Central memory CD4-positive, alpha-beta T cell (primary cell): ENCODE data around the gene PRKAG2.

Source experiments
- DNase-seq: peaks from one replicate; pipeline ENCODE4 v3.0.0; 2022

The PRKAG2 gene

GRCh38 chr7:151721694-151722093, 155.2 kb downstream of the PRKAG2 start:
- DNase-seq, result no peak

- DNase-seq, result no peak
Observed at GRCh38 chr7:151721236-151721635, 155.7 kb downstream of the PRKAG2 start.

- no peak for DNase-seq
Observed at GRCh38 chr7:151720280-151720679, 156.6 kb downstream of the PRKAG2 start.

GRCh38 chr7:151719897-151720242, 157.0 kb downstream of the PRKAG2 start:
- DNase-seq, result no peak

DNA sequence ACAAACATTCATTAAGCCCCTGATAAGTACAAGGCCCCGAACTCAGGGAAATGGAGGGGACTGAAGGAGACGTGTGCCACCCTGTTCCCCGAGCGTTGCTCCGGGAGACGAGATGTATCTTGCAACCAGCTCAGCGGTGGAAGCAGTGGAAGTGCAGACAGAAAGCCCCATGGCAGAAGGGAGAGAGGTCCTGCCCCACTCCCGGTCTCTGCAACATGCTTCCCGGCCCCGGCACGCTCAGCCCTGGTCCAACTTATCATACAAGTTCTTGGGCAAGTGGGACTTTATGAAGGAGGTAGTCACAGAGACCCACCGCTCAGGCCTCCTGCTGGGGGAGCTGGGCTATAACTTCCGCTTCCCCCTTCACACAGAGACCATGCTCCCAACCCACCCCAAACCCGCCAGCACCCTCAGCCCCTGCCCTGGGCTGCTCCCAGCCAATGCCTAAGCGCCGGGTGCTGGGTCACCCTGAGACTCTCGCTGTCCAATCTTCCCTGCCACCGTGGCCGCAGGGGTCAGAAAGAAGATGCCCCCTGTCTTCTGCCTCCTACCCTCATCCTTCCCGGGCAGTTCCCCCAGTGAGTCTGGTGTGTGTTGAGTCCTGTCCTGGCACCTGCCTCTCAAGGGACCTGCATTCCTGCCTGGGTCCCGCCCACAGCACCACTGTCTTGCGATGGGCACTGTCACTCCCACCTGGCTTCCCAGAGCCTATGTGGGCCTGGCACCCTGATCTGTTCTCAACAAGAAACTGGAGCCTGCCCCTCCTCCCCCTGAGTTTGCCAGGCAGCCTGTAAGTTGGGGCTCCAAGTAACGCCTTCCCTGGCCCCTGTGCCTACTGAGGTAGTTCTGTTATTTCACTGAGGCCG, 157.7 kb downstream of the PRKAG2 start:
- DNase-seq, result no peak

DNA sequence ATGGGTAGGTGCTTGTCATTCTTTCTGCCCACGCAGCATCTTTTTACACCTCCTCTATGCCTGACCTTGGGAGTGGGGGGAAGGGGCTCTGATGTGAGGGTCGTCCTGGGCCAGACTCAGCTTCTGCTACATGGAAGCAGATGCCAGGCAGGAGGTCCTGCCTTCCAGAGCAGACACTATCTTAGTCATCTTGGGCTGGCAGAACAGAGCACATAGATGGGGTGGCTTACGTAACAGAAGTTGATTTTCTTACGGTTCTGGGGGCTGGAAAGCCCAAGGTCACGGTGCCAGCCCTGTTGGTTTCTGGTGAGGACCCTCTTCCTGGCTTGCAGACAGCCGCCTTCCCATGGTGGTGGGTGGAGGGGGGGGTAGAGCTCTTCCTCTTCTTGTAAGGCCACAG, 159.0 kb downstream of the PRKAG2 start:
- DNase-seq, result no peak

DNA sequence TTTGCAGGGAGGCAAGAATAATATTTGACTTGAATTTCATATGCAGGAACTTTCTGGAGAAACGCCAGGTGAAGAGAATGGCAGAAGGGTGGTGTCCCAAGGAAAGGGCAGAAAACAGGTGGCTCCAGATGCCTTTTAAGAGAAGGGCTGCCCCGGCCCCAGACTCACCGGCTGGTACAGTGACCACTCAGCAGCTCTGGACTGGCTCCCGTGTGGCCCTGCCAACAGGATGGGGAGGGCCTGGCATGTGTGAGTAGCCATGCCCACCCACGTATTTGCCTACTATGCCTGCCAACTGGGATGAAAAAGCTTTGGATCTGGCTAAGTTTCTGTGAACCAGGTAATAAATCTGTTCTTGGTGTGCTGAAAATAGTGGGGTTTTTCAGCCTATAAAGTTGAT, 159.5 kb downstream of the PRKAG2 start:
- no peak for DNase-seq

- DNase-seq, result no peak
Observed at GRCh38 chr7:151716323-151716722, 160.6 kb downstream of the PRKAG2 start.

DNA sequence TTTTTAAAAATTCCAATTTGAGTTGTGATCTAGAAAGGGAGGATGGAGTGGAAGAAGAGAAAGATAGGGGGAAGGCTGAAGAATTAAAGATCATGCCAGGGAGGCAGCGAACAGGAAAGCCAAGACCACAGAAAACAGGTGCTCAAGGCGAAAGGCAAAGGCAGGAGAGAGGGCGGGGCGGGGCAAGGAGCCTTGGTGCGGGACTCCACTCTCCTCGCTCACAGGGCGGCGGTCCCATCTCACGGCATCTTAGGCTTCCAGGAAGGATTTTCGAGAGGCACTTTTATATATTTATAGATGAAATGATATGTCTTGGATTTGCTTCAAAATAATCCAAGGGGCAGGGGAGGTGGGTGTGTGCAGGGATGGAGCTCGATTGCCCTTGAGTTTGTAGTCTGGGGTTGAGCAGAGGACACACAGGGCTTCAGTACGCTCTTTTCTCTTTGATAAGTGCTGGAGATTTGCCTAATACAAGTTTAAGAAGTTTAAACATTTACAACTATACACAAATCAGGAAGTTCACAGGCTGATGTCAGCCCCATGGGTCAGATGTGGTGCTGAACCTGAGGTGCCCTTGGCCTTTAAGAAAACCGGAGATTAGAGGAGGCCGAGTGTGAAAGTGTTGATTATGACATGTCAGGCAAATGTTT, 161.1 kb downstream of the PRKAG2 start:
- DNase-seq, result no peak

DNA sequence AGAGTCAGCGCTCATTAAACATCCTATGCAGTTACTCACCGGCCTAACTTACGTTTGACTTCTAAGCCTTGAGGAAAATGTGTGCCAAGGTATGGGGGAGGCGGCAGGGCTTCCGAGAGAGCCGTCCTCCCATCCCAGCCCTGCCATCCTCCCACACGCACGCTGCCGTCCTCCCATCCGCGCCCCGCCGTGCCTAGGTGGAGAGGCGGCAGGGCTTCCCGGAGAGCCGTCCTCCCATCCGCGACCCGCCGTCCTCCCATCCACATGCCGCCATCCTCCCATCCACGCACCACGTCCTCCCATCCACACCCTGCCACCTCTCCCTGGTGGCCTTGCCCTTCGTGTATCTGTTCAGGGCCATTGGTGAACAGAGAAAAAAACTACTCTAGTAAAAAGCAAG, 162.7 kb downstream of the PRKAG2 start:
- no peak for DNase-seq

DNA sequence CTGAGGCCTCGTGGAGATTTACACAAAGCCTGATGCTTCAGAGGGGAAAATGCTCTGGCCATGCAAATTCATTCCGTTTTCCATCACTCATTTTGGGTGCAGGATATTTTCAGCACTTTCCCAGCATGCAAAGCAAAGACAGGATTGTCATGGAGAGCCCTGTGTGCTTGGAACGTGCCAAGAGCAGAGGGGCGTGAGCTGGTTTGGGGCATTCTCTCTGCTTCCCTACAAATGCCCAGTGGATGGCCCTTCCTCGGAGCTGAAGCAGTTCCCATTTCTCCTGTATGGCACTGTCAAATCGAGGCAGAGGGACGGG, 164.1 kb downstream of the PRKAG2 start:
- no peak for DNase-seq

- no peak for DNase-seq
Observed at GRCh38 chr7:151711906-151712809, 164.8 kb downstream of the PRKAG2 start.

- no peak for DNase-seq
Observed at GRCh38 chr7:151711435-151711872, 165.5 kb downstream of the PRKAG2 start.

DNA sequence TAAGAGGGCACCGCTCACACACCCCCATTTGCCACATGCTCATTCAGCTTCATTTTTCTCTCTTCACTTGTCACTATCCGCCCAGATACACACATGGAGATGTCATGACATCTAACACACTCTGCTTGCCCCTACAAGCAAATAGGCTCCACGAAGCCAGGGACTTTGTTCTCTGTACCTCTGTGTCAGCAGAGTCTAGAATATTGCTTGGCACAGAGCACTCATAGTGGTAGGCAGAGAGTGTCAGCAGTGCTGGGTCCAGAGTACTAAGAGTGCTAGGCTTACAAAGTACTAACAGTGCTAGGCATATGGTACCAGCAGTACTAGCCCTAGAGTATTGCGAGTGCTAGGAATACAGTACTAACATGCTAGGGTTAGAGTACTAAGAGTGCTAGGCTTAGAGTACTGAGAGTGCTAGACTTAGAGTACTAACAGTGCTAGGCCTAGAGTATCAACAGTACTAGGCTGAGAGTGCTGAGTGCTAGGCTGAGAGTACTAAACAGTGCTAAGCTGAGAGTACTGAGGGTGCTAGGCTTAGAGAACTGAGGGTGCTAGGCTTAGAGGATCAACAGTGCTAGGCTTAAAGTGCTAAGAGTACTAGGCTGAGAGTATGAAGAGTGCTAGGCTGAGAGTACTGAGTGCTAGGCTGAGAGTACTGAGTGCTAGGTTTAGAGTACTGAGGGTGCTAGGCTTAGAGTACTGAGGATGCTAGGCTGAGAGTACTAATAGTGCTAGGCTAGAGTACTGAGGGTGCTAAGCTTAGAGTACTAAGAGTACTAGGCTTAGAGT, 166.1 kb downstream of the PRKAG2 start:
- DNase-seq, result no peak

- DNase-seq, result no peak
Observed at GRCh38 chr7:151710121-151710640, 166.7 kb downstream of the PRKAG2 start.

DNA sequence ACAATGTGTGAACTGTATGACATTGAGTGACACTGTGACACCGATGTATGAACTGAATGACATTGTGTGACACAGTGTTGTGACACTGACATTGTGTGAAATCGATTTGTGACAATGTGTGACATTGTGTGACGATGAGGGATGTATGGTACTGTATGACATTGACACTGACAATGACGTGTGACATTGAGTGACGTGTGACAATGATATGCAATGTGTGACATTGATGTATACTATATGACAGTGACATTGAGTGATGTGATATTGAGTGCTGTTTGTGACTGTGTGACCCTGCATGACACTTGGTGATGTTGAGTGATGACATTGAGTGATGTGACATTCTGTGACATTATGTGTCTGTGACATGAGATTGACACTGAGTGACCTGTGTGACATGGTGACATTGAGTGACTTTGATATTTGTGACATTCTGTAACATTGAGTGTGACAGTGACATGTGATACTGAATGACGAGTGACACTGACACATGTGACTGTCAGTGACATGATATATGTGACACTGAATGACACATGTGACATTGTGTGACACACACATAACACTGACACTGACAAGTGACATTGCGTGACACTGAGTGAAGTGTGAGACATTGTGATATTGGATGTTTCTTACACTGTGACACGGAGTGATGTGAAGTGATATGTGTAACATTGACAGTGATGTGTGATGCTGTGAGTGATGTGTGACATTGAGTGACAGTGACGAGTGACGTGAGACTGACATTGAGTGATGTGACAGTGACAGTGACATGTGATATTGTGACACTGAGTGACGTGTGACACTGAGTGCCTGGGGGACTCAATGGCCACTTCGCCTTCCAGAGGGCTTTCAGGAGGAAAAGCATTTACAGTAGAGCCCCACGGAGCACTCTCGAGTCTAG, 167.5 kb downstream of the PRKAG2 start:
- no peak for DNase-seq

GRCh38 chr7:151708610-151709009, 168.3 kb downstream of the PRKAG2 start:
- no peak for DNase-seq

GRCh38 chr7:151707757-151708156, 169.2 kb downstream of the PRKAG2 start:
- DNase-seq, result no peak

GRCh38 chr7:151707105-151707469, 169.8 kb downstream of the PRKAG2 start:
- DNase-seq, result no peak

DNA sequence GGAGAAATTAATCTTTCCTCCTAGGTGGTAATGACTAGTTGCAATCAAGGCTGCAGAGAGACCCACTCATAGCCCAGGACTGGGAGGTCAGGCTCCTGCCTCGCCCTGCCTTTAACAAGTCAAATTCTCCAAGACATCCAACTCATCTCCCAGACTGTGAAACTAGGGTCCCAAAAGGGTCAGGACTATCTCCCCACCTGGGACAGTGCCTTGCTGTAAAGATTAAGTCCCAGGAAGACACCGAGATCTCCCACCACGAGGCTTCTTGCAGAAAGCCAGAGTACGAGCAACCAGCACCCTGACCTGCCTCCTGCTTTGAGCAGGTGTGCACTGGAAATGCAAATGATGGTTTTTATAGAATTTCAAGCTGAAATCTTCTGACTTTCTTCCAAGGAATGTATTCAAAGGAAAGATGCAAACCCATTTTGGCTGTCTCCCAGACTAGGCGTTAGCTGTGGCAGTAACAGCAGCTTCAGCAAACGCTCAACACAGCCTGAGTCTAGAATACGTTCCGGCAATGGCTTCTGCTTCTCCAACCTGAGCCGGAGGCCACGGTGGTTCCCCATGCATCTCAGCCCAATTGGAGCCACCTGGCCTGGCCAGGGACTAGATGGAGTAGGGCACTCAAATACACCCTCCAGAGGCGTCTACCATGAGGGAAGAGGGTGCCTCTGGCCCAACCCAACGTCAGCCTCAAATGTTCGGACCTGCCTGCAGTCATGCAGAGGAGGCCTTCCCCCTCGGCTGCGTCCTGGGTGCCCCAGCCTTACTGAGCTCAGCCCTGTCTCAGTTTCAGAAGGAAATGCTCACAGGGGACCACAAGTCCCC, 170.4 kb downstream of the PRKAG2 start:
- DNase-seq, result no peak
